Activated naive CD4-positive, alpha-beta T cell treated with anti-CD3 and anti-CD28 coated beads, Interleukin-2, amount 50 U/mL, for 72 hours (primary cell): ENCODE data around the gene DEXI. TPM values are rescaled to one million over a fixed set of nuclear protein-coding genes. Genes with fewer than 3 reads are reported as not detected.
A peak's percentile ranks its signal among the peaks of the same experiment; 100 is the strongest.
"Not testable (repeated sequence)": the region's sequence is repeated elsewhere in the genome, so short reads cannot be mapped to it uniquely, and the experiment has no call there.

ENCODE experiments used
- ATAC-seq, 2 donors: fragments of 150-1000 bp; cut with Tn5 transposase; 2 replicates each; pipeline ENCODE4 v1.10.0; 2021; ENCODE audit warnings: mild to moderate bottlenecking in 2 of 2, moderate library complexity in 2 of 2
- DNase-seq, 2 donors: peaks; one replicate each; pipeline ENCODE4 v3.0.0; 2021 to 2022; ENCODE audit warnings: low spot score in 2 of 2
- H3K27ac Mint-ChIP-seq, 2 donors: one replicate each; pipeline ENCODE4 v1.8.0; 2022; ENCODE audit warnings: mild to moderate bottlenecking in 2 of 2, mixed read lengths in 2 of 2
- H3K36me3 Mint-ChIP-seq, 2 donors: one replicate each; pipeline ENCODE4 v1.8.0; 2022; ENCODE audit warnings: mixed read lengths in 2 of 2
- H3K9me3 Mint-ChIP-seq, 2 donors: one replicate each; pipeline ENCODE4 v1.8.0; 2022; ENCODE audit warnings: mixed read lengths in 2 of 2
- total RNA-seq, 2 donors: library from RNA; stranded (reverse); gene quantifications; one replicate each; pipeline ENCODE4 v1.2.3, GENCODE V29; 2022

DEXI gene
- total RNA-seq, 2 donors from 2014 or later, result 17.1 to 30.2 TPM

DNA sequence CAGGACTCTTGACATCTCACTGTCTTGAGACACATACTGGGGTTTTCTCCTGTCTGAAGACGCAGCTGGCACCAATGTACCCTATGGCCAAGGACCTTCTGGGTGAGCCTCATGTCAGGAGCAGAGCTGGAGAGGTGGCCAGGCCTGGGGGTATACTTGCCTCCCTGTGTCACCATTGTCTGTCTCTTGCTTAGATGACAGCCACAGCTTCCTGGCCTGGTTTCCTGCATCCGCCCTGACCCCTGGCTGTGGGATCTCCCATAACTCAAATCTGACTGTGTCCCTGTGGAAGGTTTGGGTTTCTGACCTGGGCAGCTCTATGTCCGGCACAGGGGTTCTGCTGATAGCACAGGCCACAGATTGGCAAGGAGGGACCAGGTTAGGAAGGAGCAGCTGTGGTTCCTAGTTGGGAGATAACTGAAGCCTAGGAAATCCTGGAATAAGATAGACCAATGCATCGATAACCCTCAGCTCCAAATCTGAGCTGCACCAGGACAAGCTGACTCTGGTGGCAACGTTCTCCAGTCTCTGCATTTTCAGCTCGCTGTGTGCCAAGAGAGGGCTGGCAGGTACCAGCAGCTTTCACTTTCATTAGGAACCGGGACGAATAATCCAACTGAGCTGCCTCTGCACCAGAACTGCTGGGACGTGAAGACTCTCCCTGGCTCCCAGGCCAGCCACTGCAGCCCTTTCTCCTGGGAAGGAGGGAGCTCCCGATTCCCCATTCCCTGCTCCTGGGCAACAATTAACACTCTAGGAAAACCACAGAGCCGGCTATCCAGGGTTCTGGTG lies 5.0 kb downstream of the DEXI start:
- DNase-seq, result no peak
- H3K36me3 Mint-ChIP-seq, result peaks cover 13 to 23% of the 10 kb centered on the region in 2 donors
- H3K27ac Mint-ChIP-seq, result peak overlapping the region; percentile 22 to 70
- no peak for ATAC-seq
- no peaks in the 10 kb centered on the region for H3K9me3 Mint-ChIP-seq

DNA sequence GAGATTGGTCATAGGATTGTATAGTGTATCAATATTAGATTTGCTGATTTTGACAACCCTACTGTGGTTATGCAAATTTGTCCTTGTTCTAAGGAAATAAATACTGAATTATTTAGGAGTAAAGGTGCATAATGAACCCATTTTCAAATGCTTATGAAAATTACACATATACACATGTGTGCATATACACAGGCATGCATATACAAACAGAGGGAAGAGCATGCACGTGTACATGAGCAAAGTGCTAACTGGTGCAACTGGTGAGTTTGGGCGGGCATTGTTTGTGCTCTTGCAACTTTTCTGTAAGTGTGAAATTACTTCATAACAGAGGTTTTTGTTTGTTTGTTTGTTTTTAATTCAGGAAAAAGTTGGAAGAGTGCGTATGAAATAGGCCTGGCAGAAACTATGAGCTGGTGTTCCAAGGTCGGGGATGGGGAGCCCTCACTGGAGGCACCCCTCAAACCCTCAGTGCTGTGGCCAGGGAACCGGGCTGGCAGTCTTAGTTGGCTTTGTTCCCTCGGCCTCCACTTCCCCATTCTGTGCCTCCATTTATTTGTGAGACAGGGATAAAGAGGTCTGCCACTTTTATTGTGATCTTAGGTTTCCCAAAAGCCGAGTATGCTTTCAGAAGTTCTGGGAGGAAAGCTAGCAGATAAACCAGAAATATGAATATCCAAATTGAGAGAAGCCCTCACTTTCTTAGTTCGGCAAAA lies 5.8 kb downstream of the DEXI start:
- Mint-ChIP-seq H3K27ac (peak overlapping the region in 1 of 2 donors; percentile 17), H3K9me3 (no peaks in the 10 kb centered on the region), H3K36me3 (peaks cover 13 to 21% of the 10 kb centered on the region in 2 donors)
- no peak for ATAC-seq
- no peak for DNase-seq

DNA sequence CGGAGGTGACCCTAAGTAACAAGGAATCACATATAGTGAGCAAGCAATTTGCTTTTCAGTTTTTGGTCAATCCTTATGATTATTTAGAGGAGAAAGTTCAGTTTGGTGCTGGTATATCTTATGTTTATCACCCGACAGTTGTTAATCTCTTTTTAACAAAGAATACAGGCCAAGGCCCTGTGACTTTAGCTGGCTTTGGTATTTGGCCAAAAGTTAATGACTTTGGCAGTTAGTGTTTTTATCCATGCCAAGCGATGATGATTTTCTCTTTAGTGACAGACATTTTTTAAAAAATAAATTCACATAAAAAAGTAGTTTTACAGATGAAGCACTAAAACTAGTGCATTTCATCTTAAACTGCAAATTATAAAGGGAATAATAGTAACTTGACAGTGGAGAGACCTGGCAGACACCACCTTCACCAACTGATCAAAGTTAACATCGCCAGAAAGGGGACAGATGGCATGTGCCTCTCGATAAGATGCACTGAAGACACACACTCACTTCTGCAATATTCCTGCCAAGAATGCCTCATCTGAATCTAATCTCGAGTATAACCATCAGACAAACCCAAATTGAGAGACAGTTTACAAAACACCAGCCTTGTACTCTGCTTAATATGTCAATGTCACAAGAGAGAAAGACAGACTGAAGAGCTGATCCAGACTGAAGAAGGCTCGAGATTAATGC lies 6.9 kb downstream of the DEXI start:
- DNase-seq, result no peak
- no peak for ATAC-seq
- H3K27ac Mint-ChIP-seq, result no peak overlapping the region
- no peaks in the 10 kb centered on the region for H3K9me3 Mint-ChIP-seq
- H3K36me3 Mint-ChIP-seq, result peaks cover 10 to 13% of the 10 kb centered on the region in 2 donors

DNA sequence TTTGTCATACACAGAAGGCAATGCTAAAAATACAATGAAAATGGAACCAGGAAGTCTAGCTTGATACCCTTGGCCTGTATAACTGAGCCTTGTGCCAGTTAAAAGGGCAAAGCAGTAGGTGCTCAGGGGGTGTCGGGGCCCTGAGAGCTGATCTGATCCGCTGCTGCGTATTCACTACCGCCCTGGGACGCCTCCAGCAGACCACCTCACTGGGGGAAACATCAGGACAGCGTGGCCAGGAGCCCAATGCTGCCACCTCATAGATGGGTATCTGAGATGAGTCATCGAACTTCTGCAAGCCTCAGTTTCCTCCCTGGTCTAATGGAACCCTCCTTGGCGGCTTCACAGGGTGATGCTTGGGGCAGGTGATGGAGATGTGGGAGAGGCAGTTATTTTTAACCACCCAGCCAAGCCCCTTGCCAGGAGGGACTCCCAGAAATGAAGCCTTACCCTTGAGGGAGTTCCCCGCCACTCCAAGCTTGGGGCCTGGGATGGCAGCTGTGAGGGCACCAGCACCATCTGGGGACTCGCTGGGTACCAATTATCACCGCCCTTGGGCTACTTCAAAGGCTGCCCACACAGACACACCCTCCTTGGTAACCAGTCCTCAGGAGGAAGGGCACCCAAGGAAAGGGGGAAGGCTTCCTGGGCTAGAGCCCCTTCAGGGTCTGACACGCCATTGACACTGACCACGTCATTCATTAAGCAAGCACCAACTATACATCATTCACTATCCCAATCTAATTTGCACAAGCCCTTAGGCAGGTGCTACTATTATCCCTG lies 7.8 kb downstream of the DEXI start:
- DNase-seq (no peak), ATAC-seq (no peak)
- Mint-ChIP-seq H3K36me3 (peaks cover 4 to 8% of the 10 kb centered on the region in 2 donors), H3K9me3 (no peaks in the 10 kb centered on the region), H3K27ac (peak overlapping the region in 1 of 2 donors; percentile 7)

DNA sequence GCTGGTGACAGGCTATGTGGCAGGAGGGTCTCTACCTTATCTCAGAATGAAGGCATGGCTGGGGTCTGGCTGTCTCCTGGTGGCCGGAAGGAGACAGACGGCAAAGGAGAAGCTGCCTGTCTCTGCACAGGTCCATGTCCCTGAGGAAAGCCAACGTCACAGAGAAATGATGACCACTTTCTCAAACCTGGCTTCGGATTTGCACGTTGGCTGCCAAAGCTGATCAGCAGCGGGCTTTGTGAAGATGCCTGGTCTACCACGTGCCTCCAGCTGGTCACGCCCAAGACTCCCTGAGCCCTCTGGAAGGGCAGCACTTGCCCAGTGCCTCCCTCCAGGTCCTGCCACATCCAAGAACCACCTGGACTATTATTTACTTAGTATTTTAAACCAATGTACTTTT lies 8.4 kb downstream of the DEXI start:
- DNase-seq (no peak), ATAC-seq (no peak)
- H3K9me3 Mint-ChIP-seq, result no peaks in the 10 kb centered on the region
- peaks cover 0 to 5% of the 10 kb centered on the region in 2 donors for H3K36me3 Mint-ChIP-seq
- H3K27ac Mint-ChIP-seq, result peak overlapping the region in 1 of 2 donors; percentile 7

DNA sequence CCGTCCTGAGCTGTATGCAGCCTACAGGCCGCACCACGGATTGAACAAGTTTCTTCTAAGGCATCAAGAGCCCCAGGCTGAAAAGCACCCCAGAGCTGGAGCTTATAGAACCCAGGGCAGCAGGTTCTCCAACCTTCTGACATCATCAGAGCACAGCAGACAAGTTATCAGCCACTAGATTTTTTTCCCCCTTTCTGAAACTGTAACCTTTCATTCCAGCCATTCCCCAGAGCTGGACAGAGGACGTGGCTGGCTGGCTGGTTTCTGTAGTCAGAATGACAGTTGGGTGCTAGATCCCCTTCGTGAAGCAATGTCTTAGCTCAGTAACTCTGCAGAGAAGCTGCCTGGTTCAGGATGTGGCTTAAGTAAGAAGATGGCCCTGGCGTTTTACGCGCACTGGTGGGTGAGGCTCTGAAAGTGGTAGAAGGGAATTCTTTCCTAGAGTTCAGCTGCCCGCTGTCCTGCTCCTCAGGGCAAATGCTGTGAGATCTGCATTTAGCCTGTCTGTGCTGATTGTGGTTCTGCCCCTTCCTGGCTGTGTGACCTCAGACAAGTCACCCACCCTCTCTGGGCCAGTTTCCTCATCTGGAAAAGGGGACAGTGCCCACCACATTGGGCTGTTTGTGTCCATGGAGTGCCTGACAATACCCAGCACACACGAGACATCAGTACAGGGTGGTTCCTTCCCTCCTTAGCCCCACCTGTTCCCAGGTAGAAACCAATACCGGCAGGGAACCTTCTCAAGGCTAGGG lies 9.1 kb downstream of the DEXI start:
- Mint-ChIP-seq H3K36me3 (no peaks in the 10 kb centered on the region), H3K27ac (no peak overlapping the region), H3K9me3 (no peaks in the 10 kb centered on the region)
- ATAC-seq, result no peak
- no peak for DNase-seq

DNA sequence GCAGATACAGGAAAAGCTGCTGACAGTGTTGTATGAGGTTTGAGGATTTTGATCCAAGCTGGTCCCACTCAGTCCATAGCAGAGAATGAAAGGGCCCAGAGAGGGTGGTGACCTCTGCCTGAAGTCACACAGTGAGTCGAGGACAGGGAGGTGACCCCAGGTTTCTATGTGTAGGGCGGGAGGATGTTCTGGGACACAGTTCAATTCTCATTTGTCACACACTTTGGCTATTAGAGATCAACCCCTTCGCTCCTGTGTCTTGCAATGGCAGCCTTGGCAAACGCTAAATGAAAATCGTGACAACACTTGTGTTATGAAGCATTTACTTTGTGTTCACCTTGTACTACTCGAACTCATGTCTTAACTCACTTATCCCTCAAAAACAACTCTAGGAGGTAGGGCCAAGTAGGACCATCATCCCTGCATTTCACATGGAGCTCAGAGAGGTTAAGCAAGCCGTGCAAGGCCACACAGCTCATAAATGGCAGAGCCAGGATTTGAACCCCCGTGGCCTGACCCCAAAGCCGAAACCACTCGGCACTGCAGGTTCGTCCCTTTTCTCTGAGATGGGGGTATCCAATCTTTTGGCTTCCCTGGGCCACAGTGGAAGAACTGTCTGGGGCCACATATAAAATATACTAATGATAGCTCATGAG lies 10.2 kb downstream of the DEXI start:
- H3K9me3 Mint-ChIP-seq, result no peaks in the 10 kb centered on the region
- DNase-seq (no peak), ATAC-seq (no peak)
- H3K36me3 Mint-ChIP-seq, result no peaks in the 10 kb centered on the region
- no peak overlapping the region for H3K27ac Mint-ChIP-seq

DNA sequence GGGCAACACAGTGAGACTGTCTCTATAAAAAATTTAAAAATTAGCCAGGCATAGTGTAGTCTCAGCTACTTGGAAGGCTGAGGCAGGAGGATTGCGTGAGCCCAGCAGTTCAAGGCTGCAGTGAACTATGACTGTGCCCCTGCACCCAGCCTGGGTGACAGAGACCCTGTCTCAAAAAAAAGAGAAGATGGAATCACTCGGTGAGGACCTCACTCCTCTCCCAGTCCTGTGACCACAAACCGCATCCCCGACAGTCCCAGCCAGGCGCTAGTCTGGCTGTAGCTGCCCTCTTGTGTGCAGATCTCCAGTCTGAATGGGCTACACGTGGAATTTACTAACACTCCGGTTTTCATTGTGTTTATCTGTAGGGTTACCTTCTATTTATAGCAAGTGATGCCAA lies 11.1 kb downstream of the DEXI start:
- H3K9me3 Mint-ChIP-seq, result no peaks in the 10 kb centered on the region
- H3K36me3 Mint-ChIP-seq, result no peaks in the 10 kb centered on the region
- no peak for ATAC-seq

DNA sequence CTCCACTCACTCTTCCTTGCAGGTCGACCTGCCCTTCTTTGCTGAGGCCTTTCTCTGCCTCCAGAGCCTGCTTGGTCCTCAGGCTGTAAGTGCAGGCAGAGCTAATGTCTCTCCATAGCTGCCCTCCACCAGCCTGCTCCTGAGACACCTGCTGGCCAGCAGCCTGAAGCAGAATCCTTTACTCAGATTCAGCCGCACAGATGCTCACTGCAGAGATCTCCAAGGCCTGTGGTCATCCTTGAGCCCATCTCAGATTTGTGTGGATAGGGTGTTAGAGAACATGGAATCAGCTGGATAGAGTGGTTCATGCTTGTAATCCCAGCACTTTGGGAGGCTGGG lies 11.5 kb downstream of the DEXI start:
- peak overlapping the region in 1 of 2 donors; percentile 68 for H3K27ac Mint-ChIP-seq
- DNase-seq (no peak), ATAC-seq (no peak)
- H3K36me3 Mint-ChIP-seq, result peaks cover 0 to 2% of the 10 kb centered on the region in 2 donors
- no peaks in the 10 kb centered on the region for H3K9me3 Mint-ChIP-seq

More for the DNA sequence above, 11.1 kb downstream of the DEXI start:
- no peak for DNase-seq
- H3K27ac Mint-ChIP-seq, result peak overlapping the region in 1 of 2 donors; percentile 68

DNA sequence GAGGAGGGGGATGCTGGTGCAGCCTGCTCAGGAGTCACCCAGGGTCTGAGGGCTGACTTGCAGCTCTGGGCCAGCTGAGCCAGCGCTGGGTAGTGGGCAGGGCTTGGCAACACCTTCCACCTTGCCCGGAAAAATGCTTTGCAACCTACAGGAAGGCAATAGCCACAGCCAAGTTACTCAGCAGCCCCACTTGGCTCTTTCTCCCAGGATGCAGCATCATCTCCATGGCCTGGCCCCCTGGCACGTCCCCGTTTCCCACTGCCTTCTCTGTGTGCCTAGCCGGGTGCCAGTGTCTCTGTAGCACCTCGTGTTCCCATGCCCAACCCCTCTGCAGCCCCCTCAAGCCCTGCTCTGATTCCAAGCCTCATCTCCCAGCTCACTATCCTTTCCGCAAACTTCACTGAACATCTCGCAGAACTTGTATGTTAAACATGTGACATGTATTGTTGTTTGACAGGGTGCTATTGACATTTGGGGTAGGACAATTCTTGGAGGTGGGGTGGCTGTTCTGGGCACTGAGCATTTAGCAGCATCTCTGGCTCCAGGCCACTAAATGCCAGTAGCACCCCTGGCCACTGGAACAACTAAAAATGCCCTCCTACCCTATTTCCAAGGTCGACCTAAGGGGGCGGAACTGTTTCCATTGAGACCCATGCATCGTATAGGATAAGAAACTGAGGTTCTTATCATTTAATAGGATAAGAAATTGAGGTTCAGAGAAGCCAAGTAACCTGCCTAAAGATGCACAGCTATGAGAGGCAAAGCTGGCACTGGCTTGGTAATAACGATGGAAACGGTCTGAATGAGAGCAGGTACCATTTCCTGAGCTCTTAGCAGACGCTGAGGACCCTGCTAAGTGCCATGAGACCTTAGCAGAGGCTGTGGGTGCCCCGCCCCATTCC lies 12.2 kb downstream of the DEXI start:
- Mint-ChIP-seq H3K36me3 (peaks cover 0 to 7% of the 10 kb centered on the region in 2 donors), H3K27ac (peak overlapping the region; percentile 7 to 21), H3K9me3 (no peaks in the 10 kb centered on the region)
- no peak for ATAC-seq
- DNase-seq, result no peak

DNA sequence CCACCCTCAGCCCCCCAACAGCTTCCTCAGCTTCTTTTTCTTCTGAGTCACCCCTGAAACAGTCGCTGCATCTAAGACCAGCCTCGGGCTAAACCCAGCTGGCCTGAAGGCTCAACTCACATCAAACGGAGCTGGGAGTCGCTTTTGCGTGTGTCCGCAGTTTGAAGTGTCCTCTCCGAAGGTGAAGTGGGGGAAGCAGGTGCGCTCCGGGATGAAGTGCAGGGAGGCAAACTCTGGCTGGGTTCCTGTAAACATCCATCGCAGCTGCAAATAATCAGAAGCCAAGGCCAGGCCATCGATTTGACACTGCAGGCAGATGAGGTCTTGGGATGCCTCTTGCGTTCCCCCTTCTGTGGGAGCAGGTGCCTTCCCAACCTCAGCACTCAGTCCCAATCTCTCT lies 13.2 kb downstream of the DEXI start:
- H3K27ac Mint-ChIP-seq, result peak overlapping the region in 1 of 2 donors; percentile 68
- DNase-seq, H3K36me3 Mint-ChIP-seq, ATAC-seq, H3K9me3 Mint-ChIP-seq: not testable (repeated sequence)

DNA sequence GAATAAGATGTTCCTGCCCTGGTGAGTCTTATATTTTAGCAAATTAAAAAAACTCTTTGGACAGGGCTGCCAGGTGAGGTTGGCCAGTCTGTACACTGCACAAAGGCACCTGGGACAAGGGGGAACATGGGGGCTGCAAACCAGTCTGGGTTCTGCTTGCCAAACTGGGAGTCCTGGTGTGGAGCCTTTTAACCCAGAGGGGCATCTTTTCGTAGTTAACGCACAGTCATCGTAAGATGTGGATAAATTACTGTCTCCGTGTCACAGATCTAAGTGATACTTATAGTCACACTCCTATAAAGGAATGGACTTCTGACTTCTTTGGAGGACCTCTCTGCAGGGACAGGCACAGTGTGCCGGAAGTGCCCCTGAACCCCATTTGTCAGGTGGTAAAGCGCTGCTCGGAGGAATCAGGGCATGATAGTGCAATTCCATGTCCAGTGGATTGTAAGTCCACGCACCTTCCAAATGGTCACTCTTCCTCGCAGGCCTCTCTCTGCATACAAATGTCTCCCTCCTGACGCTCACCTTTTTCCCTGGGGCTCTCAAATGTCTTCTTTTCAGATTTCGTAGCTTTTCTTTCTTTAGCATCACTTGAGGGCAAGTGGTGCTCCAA lies 14.7 kb downstream of the DEXI start:
- Mint-ChIP-seq H3K36me3 (peaks cover 0 to 7% of the 10 kb centered on the region in 2 donors), H3K9me3 (no peaks in the 10 kb centered on the region), H3K27ac (peak overlapping the region in 1 of 2 donors; percentile 15)
- DNase-seq (no peak), ATAC-seq (no peak)

DNA sequence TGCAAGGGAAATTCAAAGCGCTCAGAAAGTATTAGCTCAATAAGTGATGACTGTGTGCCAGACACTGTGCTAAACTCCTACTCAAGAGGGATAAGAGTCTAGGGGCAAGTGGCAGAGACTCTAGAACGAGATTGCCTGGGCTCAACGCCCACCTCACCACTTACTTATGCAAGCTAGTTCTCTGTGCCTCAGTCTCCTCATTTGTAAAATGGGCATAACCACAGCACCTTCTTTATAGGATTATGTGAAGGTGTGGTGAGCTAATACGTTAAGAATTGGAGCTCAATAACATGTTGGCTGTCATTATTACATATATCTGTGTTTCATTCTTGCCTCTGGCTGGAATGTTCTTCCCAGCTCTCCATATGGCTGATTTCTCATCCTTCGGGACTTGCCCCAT lies 15.4 kb downstream of the DEXI start:
- peaks cover 0 to 7% of the 10 kb centered on the region in 2 donors for H3K36me3 Mint-ChIP-seq
- DNase-seq, result no peak
- no peaks in the 10 kb centered on the region for H3K9me3 Mint-ChIP-seq
- no peak for ATAC-seq
- no peak overlapping the region for H3K27ac Mint-ChIP-seq

DNA sequence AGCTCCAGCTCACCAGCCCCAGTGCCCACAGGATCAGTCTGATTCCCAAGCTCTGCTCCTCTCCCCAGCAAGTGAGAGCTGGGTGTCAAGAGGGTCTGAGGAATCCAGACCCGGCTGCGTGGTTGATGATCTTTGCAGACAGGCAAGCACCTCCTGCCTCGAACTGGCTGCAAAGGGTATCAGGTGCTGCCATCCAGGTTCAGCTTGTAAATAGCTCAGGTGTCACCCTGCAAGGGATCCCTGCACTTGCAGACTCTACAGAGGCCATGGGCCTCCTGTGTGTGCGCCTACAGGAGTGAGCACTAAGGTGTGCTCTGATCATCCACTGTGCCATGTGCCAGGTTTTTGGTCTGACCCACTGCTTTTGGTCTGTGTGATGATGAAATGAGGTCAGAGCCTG lies 16.2 kb downstream of the DEXI start:
- Mint-ChIP-seq H3K9me3 (no peaks in the 10 kb centered on the region), H3K27ac (no peak overlapping the region), H3K36me3 (peaks cover 0 to 7% of the 10 kb centered on the region in 2 donors)
- no peak for DNase-seq
- no peak for ATAC-seq
